Liver (tissue), 9 donors: ENCODE results near the gene NDST1. TPM values are rescaled to one million over a fixed set of nuclear protein-coding genes. Genes with fewer than 3 reads are reported as not detected.

Experiments used
- DNase-seq: peaks from one replicate; pipeline ENCODE4 v3.0.0-alpha.2; 2017; ENCODE audit warnings: low spot score
- H3K27ac ChIP-seq, 2 donors: one replicate each; pipeline ENCODE4 v1.7.0; 2013; ENCODE audit warnings: inconsistent platforms in 2 of 2, low read length in 2 of 2, control low read depth in 1 of 2, low read depth in 1 of 2, mild to moderate bottlenecking in 1 of 2
- H3K27me3 ChIP-seq, 4 donors: one replicate each; pipeline versions ENCODE4 v1.6.1 to v1.7.0; 2013; ENCODE audit warnings: low read length in 3 of 4, inconsistent platforms in 1 of 4, mild to moderate bottlenecking in 1 of 4, moderate library complexity in 1 of 4; ENCODE audit not compliant: control insufficient read depth in 4 of 4, insufficient read depth in 4 of 4
- H3K36me3 ChIP-seq, 4 donors: one replicate each; pipeline versions ENCODE4 v1.6.1 to v1.7.0; 2013; ENCODE audit warnings: low read length in 3 of 4, mild to moderate bottlenecking in 3 of 4, low read depth in 1 of 4, moderate library complexity in 1 of 4; ENCODE audit not compliant: control insufficient read depth in 4 of 4, insufficient read depth in 3 of 4
- H3K4me1 ChIP-seq, 4 donors: one replicate each; pipeline versions ENCODE4 v1.6.1 to v1.7.0; 2013; ENCODE audit warnings: low read length in 3 of 4, mild to moderate bottlenecking in 3 of 4, moderate library complexity in 1 of 4; ENCODE audit not compliant: control insufficient read depth in 4 of 4, insufficient read depth in 4 of 4
- H3K4me3 ChIP-seq, 3 donors: one replicate each; pipeline versions ENCODE4 v1.6.1 to v1.7.0; 2013; ENCODE audit warnings: low read length in 3 of 3, control low read depth in 1 of 3, low read depth in 1 of 3, mild to moderate bottlenecking in 1 of 3
- H3K9ac ChIP-seq, 2 donors: one replicate each; pipeline ENCODE4 v1.7.0; 2013; ENCODE audit warnings: low read length in 2 of 2, mild to moderate bottlenecking in 2 of 2, moderate library complexity in 2 of 2, control low read depth in 1 of 2, low read depth in 1 of 2
- H3K9me3 ChIP-seq, 4 donors: one replicate each; pipeline versions ENCODE4 v1.6.1 to v1.7.0; 2013; ENCODE audit warnings: low read length in 3 of 4; ENCODE audit not compliant: control insufficient read depth in 4 of 4
- EGR1 ChIP-seq, 2 donors: IDR thresholded peaks; 2 replicates each; pipeline ENCODE4 v1.6.1; 2016 to 2018; ENCODE audit warnings: antibody characterized with exemption in 2 of 2, low read depth in 2 of 2
- FOXA1 ChIP-seq: IDR thresholded peaks from 2 replicates; pipeline ENCODE4 v1.6.1; 2016; ENCODE audit warnings: antibody characterized with exemption
- FOXA2 ChIP-seq: IDR thresholded peaks from 2 replicates; pipeline ENCODE4 v1.6.1; 2016; ENCODE audit warnings: antibody characterized with exemption
- GABPA ChIP-seq, 2 donors: IDR thresholded peaks in 1 of 2; conservative IDR thresholded peaks in 1 of 2; 2 replicates each; pipeline ENCODE4 v1.6.1; 2016; ENCODE audit warnings: antibody characterized with exemption in 2 of 2, mild to moderate bottlenecking in 1 of 2, moderate library complexity in 1 of 2
- HNF4A ChIP-seq, 2 donors: conservative IDR thresholded peaks; 2 replicates each; pipeline ENCODE4 v1.6.1; 2016; ENCODE audit warnings: antibody characterized with exemption in 2 of 2, mild to moderate bottlenecking in 2 of 2
- HNF4G ChIP-seq: IDR thresholded peaks from 2 replicates; pipeline ENCODE4 v1.6.1; 2016; ENCODE audit warnings: antibody characterized with exemption
- JUND ChIP-seq, 2 donors: IDR thresholded peaks; 2 replicates each; pipeline ENCODE4 v1.6.1; 2016; ENCODE audit warnings: antibody characterized with exemption in 2 of 2
- NR2F2 ChIP-seq: IDR thresholded peaks from 2 replicates; pipeline ENCODE4 v1.6.1; 2016; ENCODE audit warnings: antibody characterized with exemption
- RAD21 ChIP-seq, 2 donors: IDR thresholded peaks; 2 replicates each; pipeline ENCODE4 v1.6.1; 2016; ENCODE audit warnings: antibody characterized with exemption in 2 of 2, mild to moderate bottlenecking in 2 of 2
- RXRA ChIP-seq, 2 donors: IDR thresholded peaks; 2 replicates each; pipeline ENCODE4 v1.6.1; 2017 to 2018; ENCODE audit warnings: antibody characterized with exemption in 2 of 2, mild to moderate bottlenecking in 1 of 2
- SP1 ChIP-seq: IDR thresholded peaks from 2 replicates; pipeline ENCODE4 v1.6.1; 2018; ENCODE audit warnings: antibody characterized with exemption, mild to moderate bottlenecking
- TAF1 ChIP-seq: conservative IDR thresholded peaks from 2 replicates; pipeline ENCODE4 v1.6.1; 2016; ENCODE audit warnings: antibody characterized with exemption, mild to moderate bottlenecking
- YY1 ChIP-seq: IDR thresholded peaks from 2 replicates; pipeline ENCODE4 v1.6.1; 2016; ENCODE audit warnings: antibody characterized with exemption, mild to moderate bottlenecking
- WGBS: extraction: QIAGEN DNeasy Blood & Tissue Kit; methylation state at CpG from one replicate; pipeline ENCODE4 v1.1.7; 2013; 5-methylcytosine and 5-hydroxymethylcytosine counted together
- polyA plus RNA-seq, 2 donors: library from polyadenylated mRNA; stranded (reverse) in 1 of 2; unstranded in 1 of 2; fragments of 200-250 nt in 1 of 2; fragments of >200 nt in 1 of 2; fragmentation: Nextera tagmentation in 1 of 2; extraction: Ambion mirVana in 1 of 2; gene quantifications; one replicate each; pipeline versions ENCODE4 v1.2.1 to v1.2.3, GENCODE V29; 2013 to 2015
- total RNA-seq, 2 donors: library from RNA; depleted of rRNA; stranded (reverse); fragments of >200 nt; gene quantifications; one replicate each; pipeline ENCODE4 v1.2.3, GENCODE V29; 2014
- TF ChIP-seq, protein P1 (sequence below): IDR thresholded peaks from 2 replicates; pipeline ENCODE4 v1.6.1; 2016; ENCODE audit warnings: antibody characterized with exemption
- TF ChIP-seq, protein P2 (sequence below): fragments of 150-350 bp; IDR thresholded peaks from 2 replicates; pipeline ENCODE4 v1.5.1; 2017; ENCODE audit warnings: improper control_type of control experiment, low read depth, low read length; ENCODE audit not compliant: missing input control
- TF ChIP-seq, protein P3 (sequence below): IDR thresholded peaks from 2 replicates; pipeline ENCODE4 v1.6.1; 2016; ENCODE audit warnings: antibody characterized with exemption
- TF ChIP-seq, protein P4 (sequence below): IDR thresholded peaks from 2 replicates; pipeline ENCODE4 v1.6.1; 2016; ENCODE audit warnings: antibody characterized with exemption
- TF ChIP-seq, protein P5 (sequence below): IDR thresholded peaks from 2 replicates; pipeline ENCODE4 v1.6.1; 2016; ENCODE audit warnings: antibody characterized with exemption, mild to moderate bottlenecking
- donor health status: healthy.
- donor health status: healthy.
- donor health status: healthy.
- donor health status: healthy.
- donor health status: healthy.

The NDST1 gene
- total and polyA plus RNA-seq, 4 donors, result 10.3 to 103 (median 39.0) TPM

DNA sequence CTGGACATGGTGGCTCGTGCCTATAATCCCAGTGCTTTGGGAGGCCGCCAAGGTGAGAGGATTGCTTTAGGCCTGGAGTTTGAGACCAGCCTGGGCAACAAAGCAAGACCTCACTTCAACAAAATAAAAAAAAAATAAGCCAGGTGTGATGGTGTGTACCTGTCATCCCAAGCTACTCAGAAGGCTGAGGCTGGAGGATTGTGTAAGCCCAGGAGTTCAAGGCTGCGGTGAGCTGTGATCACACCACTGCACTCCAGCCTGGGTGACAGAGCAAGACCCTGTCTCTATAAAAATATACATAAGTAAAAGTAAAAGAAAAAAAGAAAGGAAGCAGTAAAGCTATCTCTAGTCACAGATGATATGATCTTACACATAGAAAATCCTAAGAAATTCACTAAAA, 73.0 kb downstream of the NDST1 start (continued):
- TF ChIP-seq, protein P1, sequence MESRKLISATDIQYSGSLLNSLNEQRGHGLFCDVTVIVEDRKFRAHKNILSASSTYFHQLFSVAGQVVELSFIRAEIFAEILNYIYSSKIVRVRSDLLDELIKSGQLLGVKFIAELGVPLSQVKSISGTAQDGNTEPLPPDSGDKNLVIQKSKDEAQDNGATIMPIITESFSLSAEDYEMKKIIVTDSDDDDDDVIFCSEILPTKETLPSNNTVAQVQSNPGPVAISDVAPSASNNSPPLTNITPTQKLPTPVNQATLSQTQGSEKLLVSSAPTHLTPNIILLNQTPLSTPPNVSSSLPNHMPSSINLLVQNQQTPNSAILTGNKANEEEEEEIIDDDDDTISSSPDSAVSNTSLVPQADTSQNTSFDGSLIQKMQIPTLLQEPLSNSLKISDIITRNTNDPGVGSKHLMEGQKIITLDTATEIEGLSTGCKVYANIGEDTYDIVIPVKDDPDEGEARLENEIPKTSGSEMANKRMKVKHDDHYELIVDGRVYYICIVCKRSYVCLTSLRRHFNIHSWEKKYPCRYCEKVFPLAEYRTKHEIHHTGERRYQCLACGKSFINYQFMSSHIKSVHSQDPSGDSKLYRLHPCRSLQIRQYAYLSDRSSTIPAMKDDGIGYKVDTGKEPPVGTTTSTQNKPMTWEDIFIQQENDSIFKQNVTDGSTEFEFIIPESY, result no peak
- no peak for TF ChIP-seq EGR1 (IDR thresholded peaks at IDR 0.05; ENCODE audit: low read depth in 2 of 2)
- TF ChIP-seq HNF4A (conservative IDR thresholded peaks at IDR 0.05), result no peak
- no peak for TF ChIP-seq SP1
- TF ChIP-seq RAD21 (IDR thresholded peaks at IDR 0.05), result no peak

DNA sequence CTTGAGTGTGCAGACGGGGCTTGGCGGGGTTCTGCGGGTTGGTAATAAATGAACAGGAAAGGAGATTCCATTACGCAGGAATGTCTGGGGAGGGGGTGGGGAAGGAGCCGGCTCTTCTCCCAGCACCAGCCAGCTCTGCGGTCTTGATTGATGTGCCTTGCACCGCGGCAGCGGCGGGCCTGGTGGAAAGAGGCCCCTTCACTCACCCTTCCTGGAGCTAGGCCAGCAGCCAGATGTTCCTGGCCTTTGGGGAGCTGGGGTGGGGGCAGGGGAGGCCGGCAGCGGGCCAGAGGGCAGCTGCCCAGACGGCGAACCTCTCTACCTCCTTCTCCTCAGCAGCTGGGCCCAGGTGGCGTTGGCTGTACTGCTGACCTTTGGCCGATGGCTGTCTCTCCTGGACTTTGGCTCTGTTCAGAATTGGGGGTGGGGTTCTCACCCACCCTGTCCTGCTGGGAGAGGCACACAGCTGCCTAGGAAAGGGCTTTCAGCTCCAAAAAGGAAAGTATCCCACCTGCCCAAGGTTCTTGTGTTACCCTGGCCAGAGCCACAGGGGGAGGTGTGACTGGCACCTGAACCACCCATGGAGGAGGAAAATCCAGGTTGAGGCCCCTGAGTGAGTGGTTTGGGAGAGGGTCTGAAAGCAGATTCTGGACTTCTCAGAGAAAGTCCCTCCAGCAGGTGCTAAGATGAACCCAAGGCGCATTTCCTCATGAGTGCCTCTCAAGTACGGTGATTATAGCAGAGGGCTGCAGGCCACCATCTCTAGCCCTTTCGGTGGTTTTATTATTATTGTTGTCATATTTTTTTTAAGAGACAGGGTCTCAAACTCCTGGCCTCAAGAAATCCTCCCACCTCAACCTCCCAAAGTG, 74.5 kb downstream of the NDST1 start:
- Histone ChIP-seq H3K4me3 (peak overlapping the region in 2 of 3 donors; percentile 23 to 28), H3K9ac (peak overlapping the region in 1 of 2 donors; percentile 27), H3K4me1 (peaks cover 8 to 63% (median 40%) of the 10 kb centered on the region in 4 donors), H3K27me3 (no peaks in the 10 kb centered on the region), H3K36me3 (no peaks in the 10 kb centered on the region), H3K9me3 (no peaks in the 10 kb centered on the region), H3K27ac (peak overlapping the region; percentile 59 to 61)
- peak; percentile 65 for DNase-seq
- TF ChIP-seq NR2F2, result peak; percentile 37
- no peak for TF ChIP-seq FOXA2
- peak; percentile 95 for TF ChIP-seq HNF4A (conservative IDR thresholded peaks at IDR 0.05)
- TF ChIP-seq, protein P1, result no peak
- peak; percentile 55 for TF ChIP-seq YY1
- peak in 1 of 2 donors; percentile 41 for TF ChIP-seq JUND (IDR thresholded peaks at IDR 0.05)
- no peak for TF ChIP-seq TAF1
- peak; percentile 71 to 80 for TF ChIP-seq RXRA (IDR thresholded peaks at IDR 0.05)
- TF ChIP-seq FOXA1, result no peak
- TF ChIP-seq RAD21 (IDR thresholded peaks at IDR 0.05), result peak; percentile 35 to 48
- TF ChIP-seq, protein P2, sequence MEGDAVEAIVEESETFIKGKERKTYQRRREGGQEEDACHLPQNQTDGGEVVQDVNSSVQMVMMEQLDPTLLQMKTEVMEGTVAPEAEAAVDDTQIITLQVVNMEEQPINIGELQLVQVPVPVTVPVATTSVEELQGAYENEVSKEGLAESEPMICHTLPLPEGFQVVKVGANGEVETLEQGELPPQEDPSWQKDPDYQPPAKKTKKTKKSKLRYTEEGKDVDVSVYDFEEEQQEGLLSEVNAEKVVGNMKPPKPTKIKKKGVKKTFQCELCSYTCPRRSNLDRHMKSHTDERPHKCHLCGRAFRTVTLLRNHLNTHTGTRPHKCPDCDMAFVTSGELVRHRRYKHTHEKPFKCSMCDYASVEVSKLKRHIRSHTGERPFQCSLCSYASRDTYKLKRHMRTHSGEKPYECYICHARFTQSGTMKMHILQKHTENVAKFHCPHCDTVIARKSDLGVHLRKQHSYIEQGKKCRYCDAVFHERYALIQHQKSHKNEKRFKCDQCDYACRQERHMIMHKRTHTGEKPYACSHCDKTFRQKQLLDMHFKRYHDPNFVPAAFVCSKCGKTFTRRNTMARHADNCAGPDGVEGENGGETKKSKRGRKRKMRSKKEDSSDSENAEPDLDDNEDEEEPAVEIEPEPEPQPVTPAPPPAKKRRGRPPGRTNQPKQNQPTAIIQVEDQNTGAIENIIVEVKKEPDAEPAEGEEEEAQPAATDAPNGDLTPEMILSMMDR, result no peak
- TF ChIP-seq, protein P3, sequence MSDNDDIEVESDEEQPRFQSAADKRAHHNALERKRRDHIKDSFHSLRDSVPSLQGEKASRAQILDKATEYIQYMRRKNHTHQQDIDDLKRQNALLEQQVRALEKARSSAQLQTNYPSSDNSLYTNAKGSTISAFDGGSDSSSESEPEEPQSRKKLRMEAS, result no peak
- no peak for TF ChIP-seq EGR1 (IDR thresholded peaks at IDR 0.05; ENCODE audit: low read depth in 2 of 2)
- TF ChIP-seq GABPA (IDR thresholded peaks at IDR 0.05 in 1 of 2, conservative IDR thresholded peaks at IDR 0.05 in 1 of 2), result no peak
- TF ChIP-seq, protein P4, sequence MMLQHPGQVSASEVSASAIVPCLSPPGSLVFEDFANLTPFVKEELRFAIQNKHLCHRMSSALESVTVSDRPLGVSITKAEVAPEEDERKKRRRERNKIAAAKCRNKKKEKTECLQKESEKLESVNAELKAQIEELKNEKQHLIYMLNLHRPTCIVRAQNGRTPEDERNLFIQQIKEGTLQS, result no peak
- TF ChIP-seq, protein P5, sequence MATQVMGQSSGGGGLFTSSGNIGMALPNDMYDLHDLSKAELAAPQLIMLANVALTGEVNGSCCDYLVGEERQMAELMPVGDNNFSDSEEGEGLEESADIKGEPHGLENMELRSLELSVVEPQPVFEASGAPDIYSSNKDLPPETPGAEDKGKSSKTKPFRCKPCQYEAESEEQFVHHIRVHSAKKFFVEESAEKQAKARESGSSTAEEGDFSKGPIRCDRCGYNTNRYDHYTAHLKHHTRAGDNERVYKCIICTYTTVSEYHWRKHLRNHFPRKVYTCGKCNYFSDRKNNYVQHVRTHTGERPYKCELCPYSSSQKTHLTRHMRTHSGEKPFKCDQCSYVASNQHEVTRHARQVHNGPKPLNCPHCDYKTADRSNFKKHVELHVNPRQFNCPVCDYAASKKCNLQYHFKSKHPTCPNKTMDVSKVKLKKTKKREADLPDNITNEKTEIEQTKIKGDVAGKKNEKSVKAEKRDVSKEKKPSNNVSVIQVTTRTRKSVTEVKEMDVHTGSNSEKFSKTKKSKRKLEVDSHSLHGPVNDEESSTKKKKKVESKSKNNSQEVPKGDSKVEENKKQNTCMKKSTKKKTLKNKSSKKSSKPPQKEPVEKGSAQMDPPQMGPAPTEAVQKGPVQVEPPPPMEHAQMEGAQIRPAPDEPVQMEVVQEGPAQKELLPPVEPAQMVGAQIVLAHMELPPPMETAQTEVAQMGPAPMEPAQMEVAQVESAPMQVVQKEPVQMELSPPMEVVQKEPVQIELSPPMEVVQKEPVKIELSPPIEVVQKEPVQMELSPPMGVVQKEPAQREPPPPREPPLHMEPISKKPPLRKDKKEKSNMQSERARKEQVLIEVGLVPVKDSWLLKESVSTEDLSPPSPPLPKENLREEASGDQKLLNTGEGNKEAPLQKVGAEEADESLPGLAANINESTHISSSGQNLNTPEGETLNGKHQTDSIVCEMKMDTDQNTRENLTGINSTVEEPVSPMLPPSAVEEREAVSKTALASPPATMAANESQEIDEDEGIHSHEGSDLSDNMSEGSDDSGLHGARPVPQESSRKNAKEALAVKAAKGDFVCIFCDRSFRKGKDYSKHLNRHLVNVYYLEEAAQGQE, result peak; percentile 57
- TF ChIP-seq SP1, result peak; percentile 88
- TF ChIP-seq HNF4G, result peak; percentile 90
- WGBS, result 24% methylated on average over 19 of the region's 19 CpGs
